Endothelial cell of umbilical vein (primary cell): ENCODE results near the gene FBXO38. TPM values are rescaled to one million over a fixed set of nuclear protein-coding genes. Genes with fewer than 3 reads are reported as not detected.

Experiments
- BruUV-seq: library from RNA; stranded (reverse); fragments of 400-500 nt; replicated peaks from 2 replicates; lab custom pipeline; 2021; lab: Mats Ljungman, UMichigan
- CTCF ChIA-PET: fragments of 300-600, 350-600 bp; sonication (Branson Sonifier 250); formaldehyde crosslinking; loops from one replicate; lab custom pipeline; 2021; ENCODE audit warnings: antibody characterized with exemption, inconsistent platforms; lab: Charles Lee
- POLR2A ChIA-PET: fragments of 300-600, 350-600 bp; sonication (Branson Sonifier 250); formaldehyde crosslinking; loops from one replicate; lab custom pipeline; 2021; ENCODE audit warnings: antibody characterized with exemption, inconsistent platforms; lab: Charles Lee
- DNase-seq: peaks from one replicate; pipeline ENCODE4 v3.0.0-alpha.2; 2011; ENCODE audit warnings: low read depth, low spot score
- FAIRE-seq: peaks from 2 replicates; lab custom pipeline; 2011; peaks lifted over from hg19 to GRCh38; lab: Jason Lieb, UNC
- H2AFZ ChIP-seq: 2 replicates; pipeline ENCODE4 v1.6.0; 2012; ENCODE audit warnings: low read depth, low read length, control low read depth, inconsistent platforms
- H3K27ac ChIP-seq: 2 replicates; pipeline ENCODE4 v1.5.1; 2011; ENCODE audit warnings: low read depth, mild to moderate bottlenecking, control low read depth, low read length, moderate library complexity; ENCODE audit not compliant: insufficient read depth
- H3K27me3 ChIP-seq, 2 experiments: 2 replicates each; pipeline versions ENCODE4 v1.6.0 to v1.6.1; 2011; ENCODE audit warnings: low read length in 2 of 2, mixed read lengths in 1 of 2; ENCODE audit not compliant: control insufficient read depth in 2 of 2, insufficient read depth in 2 of 2
- H3K36me3 ChIP-seq, 2 experiments: 2 replicates in 1 of 2; 3 replicates in 1 of 2; pipeline ENCODE4 v1.5.1; 2011; ENCODE audit warnings: low read length in 2 of 2, mild to moderate bottlenecking in 1 of 2, moderate library complexity in 1 of 2; ENCODE audit not compliant: control insufficient read depth in 2 of 2, insufficient read depth in 2 of 2; ENCODE audit errors: extremely low read depth in 1 of 2
- H3K4me1 ChIP-seq: 3 replicates; pipeline ENCODE4 v1.5.1; 2011; ENCODE audit warnings: mild to moderate bottlenecking, low read length; ENCODE audit not compliant: control insufficient read depth, insufficient read depth; ENCODE audit errors: extremely low read depth
- H3K4me2 ChIP-seq: 2 replicates; pipeline ENCODE4 v1.6.1; 2011; ENCODE audit warnings: low read length, control low read depth, mixed read lengths; ENCODE audit not compliant: insufficient read depth
- H3K4me3 ChIP-seq, 3 experiments: fragments of 200-600 bp in 1 of 3; sonication (generic), shearing (Covaris generic) in 1 of 3; replicated peaks in 1 of 3; 2 replicates each; pipeline ENCODE4 v1.5.1; 2011 to 2016; ENCODE audit warnings: control low read depth in 3 of 3, low read length in 3 of 3, mild to moderate bottlenecking in 2 of 3, inconsistent platforms in 1 of 3, low read depth in 1 of 3, moderate library complexity in 1 of 3; ENCODE audit not compliant: insufficient read depth in 1 of 3
- H3K79me2 ChIP-seq: 2 replicates; pipeline ENCODE4 v1.6.0; 2012; ENCODE audit warnings: low read length, inconsistent platforms; ENCODE audit not compliant: control insufficient read depth, insufficient read depth
- H3K9ac ChIP-seq: replicated peaks from 2 replicates; pipeline ENCODE3; 2011; ENCODE audit warnings: low read length, control low read depth; ENCODE audit not compliant: insufficient read depth; ENCODE audit errors: extremely low read depth
- H3K9me1 ChIP-seq: replicated peaks from 3 replicates; pipeline ENCODE4 v1.6.0; 2011; ENCODE audit warnings: mild to moderate bottlenecking, low read length; ENCODE audit not compliant: control insufficient read depth, insufficient read depth; ENCODE audit errors: extremely low read depth
- H3K9me3 ChIP-seq: replicated peaks from 2 replicates; pipeline ENCODE4 v1.5.1; 2012; ENCODE audit warnings: low read length, inconsistent platforms; ENCODE audit not compliant: control insufficient read depth, insufficient read depth
- H4K20me1 ChIP-seq: replicated peaks from 2 replicates; pipeline ENCODE3; 2011; ENCODE audit warnings: mild to moderate bottlenecking, low read length; ENCODE audit not compliant: control insufficient read depth, insufficient read depth; ENCODE audit errors: extremely low read depth
- CTCF ChIP-seq, 2 donors: IDR thresholded peaks; 1 replicate in 1 of 2; 2 replicates in 1 of 2; pipeline ENCODE4 v1.5.1; 2011; ENCODE audit warnings: low read length in 2 of 2, mild to moderate bottlenecking in 2 of 2, moderate library complexity in 2 of 2, control low read depth in 1 of 2, inconsistent platforms in 1 of 2, low read depth in 1 of 2; ENCODE audit not compliant: insufficient read depth in 1 of 2; ENCODE audit errors: extremely low read depth in 1 of 2
- EZH2 ChIP-seq: IDR thresholded peaks from 2 replicates; pipeline ENCODE4 v1.6.1; 2012; ENCODE audit warnings: borderline replicate concordance, low read depth, mild to moderate bottlenecking, moderate library complexity, low read length, inconsistent platforms; ENCODE audit not compliant: severe bottlenecking
- FOS ChIP-seq: IDR thresholded peaks from 2 replicates; pipeline ENCODE4 v1.6.1; 2011; ENCODE audit warnings: mild to moderate bottlenecking, low read length, moderate library complexity, borderline replicate concordance; ENCODE audit not compliant: insufficient read depth
- GATA2 ChIP-seq: IDR thresholded peaks from 2 replicates; pipeline ENCODE4 v1.7.0; 2011; ENCODE audit warnings: low read depth, mild to moderate bottlenecking, moderate library complexity, mixed read lengths, low read length; ENCODE audit not compliant: insufficient read length, insufficient read depth
- JUN ChIP-seq: IDR thresholded peaks from 2 replicates; pipeline ENCODE4 v1.6.1; 2011; ENCODE audit warnings: borderline replicate concordance, low read depth; ENCODE audit not compliant: insufficient read length, insufficient read depth
- MAX ChIP-seq: IDR thresholded peaks from 2 replicates; pipeline ENCODE4 v1.6.1; 2011; ENCODE audit not compliant: insufficient read depth, insufficient read length
- MYC ChIP-seq: IDR thresholded peaks from one replicate; pipeline ENCODE4 v1.6.1; 2011; ENCODE audit warnings: mild to moderate bottlenecking, low read depth, low read length
- POLR2A ChIP-seq: IDR thresholded peaks from 2 replicates; pipeline ENCODE4 v1.6.1; 2012; ENCODE audit warnings: low read depth, mild to moderate bottlenecking, control low read depth, low read length
- POLR2AphosphoS5 ChIP-seq: IDR thresholded peaks from 2 replicates; pipeline ENCODE4 v1.6.1; 2012; ENCODE audit warnings: low read depth, mild to moderate bottlenecking, control low read depth, low read length, moderate library complexity; ENCODE audit not compliant: insufficient read depth
- dilution Hi-C: fragments of 300-500 bp; cut with MboI; formaldehyde crosslinking; loops from one replicate; pipeline ENCODE4 v1.15.0; 2019; ENCODE audit warnings: low sequenced_read_pairs; ENCODE audit not compliant: extremely low pct_ligation_motif_present
- intact Hi-C: fragments of 100-400 bp; cut with micrococcal nuclease; formaldehyde crosslinking; loops from one replicate; pipeline ENCODE4 v1.10.0; 2022
- polyA plus RNA-seq, 4 experiments: library from polyadenylated mRNA; depleted of rRNA in 3 of 4; stranded (reverse) in 3 of 4; unstranded in 1 of 4; fragments of >200 nt; gene quantifications; 2 replicates each; pipeline versions ENCODE4 v1.2.1 to v1.2.3, GENCODE V29; 2011 to 2012; ENCODE audit warnings: missing spikeins in 1 of 4
- total RNA-seq: library from RNA; stranded (reverse); gene quantifications from 2 replicates; pipeline ENCODE4 v1.2.3, GENCODE V29; 2021

Gene FBXO38
- total and polyA plus RNA-seq, 2 donors (not counting 3 experiments of a cell fraction or from before 2014, with no cell fraction given): 18.6 to 65.6 TPM

- no TSS peak for BruUV-seq
- POLR2A ChIA-PET: no interaction called here
- no peaks in the 10 kb centered on the region for H3K27me3 ChIP-seq
- H3K27ac ChIP-seq: no peak overlapping the region
- FAIRE-seq (no peak), DNase-seq (no peak)
- intact Hi-C loops: loop anchor here (10.0 kb wide), 1 partner anchor 517 kb away; no protein-coding TSS in a partner anchor
- H3K9ac ChIP-seq: no peak overlapping the region
- H3K4me1 ChIP-seq: no peaks in the 10 kb centered on the region
- H3K4me3 ChIP-seq: no peak overlapping the region
- H3K4me2 ChIP-seq: no peak overlapping the region
- no peaks in the 10 kb centered on the region for H3K36me3 ChIP-seq
- CTCF ChIA-PET: interaction anchor here (1.0 to 4.0 kb wide), 5 partner anchors 57 to 359 kb away, joined by 3 to 52 read pairs (median 37); no protein-coding TSS in a partner anchor
- TF ChIP-seq CTCF (IDR thresholded peaks at IDR 0.05; ENCODE audit: extremely low read depth in 1 of 2, insufficient read depth in 1 of 2, low read depth in 1 of 2, low read length in 2 of 2) (no peak), FOS (no peak), MAX (no peak), MYC (no peak), JUN (no peak), POLR2AphosphoS5 (no peak), GATA2 (no peak), POLR2A (no peak), EZH2 (no peak)
- no peak overlapping the region for H2AFZ ChIP-seq
- no peaks in the 10 kb centered on the region for H4K20me1 ChIP-seq
- no peaks in the 10 kb centered on the region for H3K9me1 ChIP-seq
- no peaks in the 10 kb centered on the region for H3K9me3 ChIP-seq
- H3K79me2 ChIP-seq: no peaks in the 10 kb centered on the region
- dilution Hi-C loops: no loop called here
Measured at GRCh38 chr5:148372166-148372725, 11.5 kb upstream of the FBXO38 start.
